Measurements from ENCODE around the gene PLCH1.

The PLCH1 gene

DNA sequence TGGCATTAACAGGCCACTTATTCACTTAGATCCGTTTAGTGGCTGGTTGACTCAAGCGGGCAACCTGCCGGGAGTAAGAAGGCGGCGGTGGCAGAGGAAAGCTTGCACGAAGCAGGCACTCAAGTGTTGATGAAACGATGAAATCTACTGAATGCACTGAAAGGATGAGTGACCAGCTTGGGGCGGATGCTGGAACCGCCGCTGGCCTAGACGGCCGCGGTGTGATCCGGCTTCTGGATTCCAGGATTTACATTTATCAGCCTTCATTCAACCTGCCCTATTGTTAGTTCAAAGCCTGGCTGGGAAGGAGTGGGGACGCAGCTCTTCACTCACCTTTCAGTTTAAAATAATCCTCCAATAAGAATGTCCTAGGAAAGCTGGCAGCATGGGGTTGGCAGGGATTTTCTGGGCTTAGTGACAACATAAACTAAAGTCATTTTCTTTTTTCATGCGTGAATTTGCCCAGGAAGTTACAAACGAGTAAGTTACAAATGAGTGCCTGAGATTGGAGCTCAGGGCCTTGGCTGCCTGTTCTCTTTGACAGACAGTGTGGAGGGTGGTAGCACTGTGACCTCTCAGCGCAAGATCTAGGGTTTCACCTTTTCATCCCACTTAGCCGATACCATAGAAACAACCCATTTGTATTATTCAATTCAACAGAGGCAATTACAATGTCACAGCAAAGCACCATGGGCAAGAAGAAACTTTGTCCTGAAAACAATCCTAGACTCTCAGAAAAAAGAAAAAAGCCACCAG is 1.1 kb upstream of the PLCH1 start:
- peak; percentile 72 for DNase-seq (ENCODE audit: low spot score)

DNA sequence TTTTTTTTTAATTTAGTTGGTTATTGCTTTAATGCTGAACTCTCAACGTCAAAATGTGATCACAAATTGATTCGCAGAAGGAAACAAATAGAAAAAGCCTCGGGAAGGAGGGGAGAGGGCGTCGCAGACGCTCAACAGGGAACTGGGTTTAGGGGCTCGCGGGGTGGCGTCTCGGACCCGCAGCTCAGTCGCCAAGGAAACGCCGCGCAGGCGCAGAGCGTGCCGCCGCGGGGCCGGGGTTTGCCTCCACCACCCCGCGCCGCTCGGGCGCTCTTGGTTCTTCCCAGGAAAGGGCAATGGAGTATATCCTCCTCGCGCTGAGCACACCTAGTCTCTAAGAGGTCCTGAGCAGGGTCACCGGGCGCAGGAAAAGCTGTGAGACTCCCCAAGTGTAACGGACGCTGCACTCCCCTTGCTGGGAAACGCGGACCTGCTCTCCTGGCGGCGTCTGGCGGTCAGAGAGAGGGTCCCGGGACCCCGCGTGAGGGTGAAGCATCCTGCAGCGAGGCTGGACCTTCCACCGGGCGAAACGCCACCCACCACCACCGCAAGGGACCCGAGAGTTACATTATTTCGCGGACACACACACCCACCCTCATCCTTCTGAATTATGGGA is 753 bp downstream of the PLCH1 start:
- DNase-seq (ENCODE audit: low spot score) = peak; percentile 58

DNA sequence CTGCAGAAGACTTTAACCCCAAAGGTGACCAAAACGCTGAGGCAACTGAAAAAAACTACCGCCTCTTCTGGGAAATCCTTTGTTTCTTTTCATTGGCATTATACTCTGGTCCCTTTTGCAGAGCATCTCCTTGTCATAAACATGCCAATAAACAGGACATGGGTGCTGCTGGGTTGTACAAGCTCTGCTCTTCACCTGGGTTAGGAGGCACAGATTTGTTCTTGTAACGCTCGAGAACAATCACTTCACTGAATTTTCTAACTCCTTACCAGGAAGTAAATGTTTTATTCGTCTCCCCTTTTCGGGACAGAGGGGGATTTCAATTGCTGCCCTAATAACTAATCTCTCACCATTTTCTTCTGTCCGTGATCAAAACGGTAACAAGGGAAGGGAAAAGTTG is 1.3 kb downstream of the PLCH1 start:
- no peak for DNase-seq (ENCODE audit: low spot score)

- no peak for DNase-seq (ENCODE audit: low spot score)
Observed at GRCh38 chr3:155742349-155742965, 2.4 kb downstream of the PLCH1 start.

GRCh38 chr3:155741603-155742002 is 3.3 kb downstream of the PLCH1 start:
- no peak for DNase-seq (ENCODE audit: low spot score)

GRCh38 chr3:155741101-155741500 is 3.8 kb downstream of the PLCH1 start:
- DNase-seq (ENCODE audit: low spot score) = no peak

DNA sequence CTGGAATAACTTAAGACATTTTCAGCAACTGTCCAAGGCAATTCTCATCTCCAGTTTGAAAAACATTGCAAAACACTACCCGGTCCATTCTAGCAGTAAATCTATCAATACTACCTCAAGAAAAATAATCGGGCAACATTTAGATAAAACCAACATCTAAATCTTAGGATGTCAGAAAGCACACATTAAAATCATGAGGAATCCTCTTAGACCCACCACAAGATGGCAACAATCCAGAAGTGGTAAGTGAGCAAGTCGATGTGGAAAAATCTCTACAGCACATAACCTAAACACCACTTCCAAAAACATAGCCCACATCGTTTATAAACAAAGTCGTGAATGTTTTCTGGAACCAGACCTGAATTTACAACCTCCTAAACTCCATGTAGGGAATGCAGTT is 5.7 kb downstream of the PLCH1 start:
- DNase-seq (ENCODE audit: low spot score) = peak; percentile 37

- no peak for DNase-seq (ENCODE audit: low spot score)
Observed at GRCh38 chr3:155738580-155739076, 6.2 kb downstream of the PLCH1 start.

- no peak for DNase-seq (ENCODE audit: low spot score)
Observed at GRCh38 chr3:155737844-155738460, 6.9 kb downstream of the PLCH1 start.

GRCh38 chr3:155736381-155736780 is 8.5 kb downstream of the PLCH1 start:
- no peak for DNase-seq (ENCODE audit: low spot score)

GRCh38 chr3:155730843-155731242 is 14.0 kb downstream of the PLCH1 start:
- no peak for DNase-seq (ENCODE audit: low spot score)

GRCh38 chr3:155727836-155728235 is 17.0 kb downstream of the PLCH1 start:
- DNase-seq (ENCODE audit: low spot score) = no peak

GRCh38 chr3:155714295-155714718 is 30.6 kb downstream of the PLCH1 start:
- DNase-seq (ENCODE audit: low spot score) = no peak

GRCh38 chr3:155712008-155712407 is 32.9 kb downstream of the PLCH1 start:
- no peak for DNase-seq (ENCODE audit: low spot score)

GRCh38 chr3:155704771-155705559 is 39.9 kb downstream of the PLCH1 start:
- DNase-seq (ENCODE audit: low spot score) = no peak

- no peak for DNase-seq (ENCODE audit: low spot score)
Observed at GRCh38 chr3:155704061-155704460, 40.8 kb downstream of the PLCH1 start.

GRCh38 chr3:155702745-155703591 is 41.9 kb downstream of the PLCH1 start:
- DNase-seq (ENCODE audit: low spot score) = no peak

GRCh38 chr3:155701882-155702465 is 42.9 kb downstream of the PLCH1 start:
- DNase-seq (ENCODE audit: low spot score) = peak; percentile 75

- DNase-seq (ENCODE audit: low spot score) = no peak
Observed at GRCh38 chr3:155697542-155697941, 47.3 kb downstream of the PLCH1 start.

- DNase-seq (ENCODE audit: low spot score) = no peak
Observed at GRCh38 chr3:155690921-155691320, 54.0 kb downstream of the PLCH1 start.

DNA sequence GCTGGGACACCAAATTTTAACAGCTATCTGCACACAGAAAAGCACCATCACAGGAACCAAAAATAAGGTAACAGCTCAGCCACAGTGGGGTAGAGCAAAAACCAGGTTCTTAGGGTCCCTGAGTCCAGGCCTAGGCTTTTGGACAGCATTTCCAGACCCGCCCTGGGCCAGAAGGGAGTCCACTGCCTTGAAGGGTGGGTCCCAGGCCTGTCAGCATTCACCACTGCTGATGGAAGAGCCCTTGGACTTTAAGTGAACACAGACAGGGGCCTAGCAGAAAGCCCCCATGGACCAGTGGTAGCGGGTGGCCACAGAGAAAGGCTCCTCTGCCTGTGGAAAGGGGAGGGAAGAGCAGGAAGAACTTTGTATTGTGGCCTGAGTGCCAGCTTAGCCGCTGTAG is 56.4 kb downstream of the PLCH1 start:
- no peak for DNase-seq (ENCODE audit: low spot score)

All from cerebellar cortex (tissue), 1 donor.